Stimulated activated CD8-positive, alpha-beta memory T cell treated with anti-CD3 and anti-CD28 coated beads, Interleukin-4, amount 100 ng/mL, for 1 hour (primary cell): Measurements from ENCODE around the gene KISS1R.

Experiments used
- DNase-seq, 2 donors: peaks; one replicate each; pipeline ENCODE4 v3.0.0-alpha.2; 2020; ENCODE audit warnings: low read depth in 2 of 2, low spot score in 1 of 2

Gene KISS1R

GRCh38 chr19:934865-935479, 17.8 kb downstream of the KISS1R start:
- no peak for DNase-seq

GRCh38 chr19:936175-936546, 19.0 kb downstream of the KISS1R start:
- no peak for DNase-seq

- no peak for DNase-seq
Measured at GRCh38 chr19:937259-937694, 20.1 kb downstream of the KISS1R start.

GRCh38 chr19:938233-938923, 21.2 kb downstream of the KISS1R start:
- DNase-seq: no peak

GRCh38 chr19:939439-939838, 22.3 kb downstream of the KISS1R start:
- DNase-seq: no peak

- DNase-seq: no peak
Measured at GRCh38 chr19:939922-940321, 22.8 kb downstream of the KISS1R start.

- DNase-seq: peak in 1 of 2 donors; percentile 49
Measured at GRCh38 chr19:940591-941291, 23.6 kb downstream of the KISS1R start.

GRCh38 chr19:941292-942132, 24.4 kb downstream of the KISS1R start:
- no peak for DNase-seq

GRCh38 chr19:942133-942645, 25.1 kb downstream of the KISS1R start:
- no peak for DNase-seq

- no peak for DNase-seq
Measured at GRCh38 chr19:943551-944170, 26.5 kb downstream of the KISS1R start.

GRCh38 chr19:944171-944567, 27.0 kb downstream of the KISS1R start:
- DNase-seq: no peak

GRCh38 chr19:944663-945241, 27.6 kb downstream of the KISS1R start:
- DNase-seq: no peak

- DNase-seq: no peak
Measured at GRCh38 chr19:945401-946252, 28.5 kb downstream of the KISS1R start.

- no peak for DNase-seq
Measured at GRCh38 chr19:947090-947706, 30.1 kb downstream of the KISS1R start.

- DNase-seq: no peak
Measured at GRCh38 chr19:947707-948539, 30.8 kb downstream of the KISS1R start.

- DNase-seq: no peak
Measured at GRCh38 chr19:948842-949496, 31.8 kb downstream of the KISS1R start.

GRCh38 chr19:950352-951066, 33.4 kb downstream of the KISS1R start:
- DNase-seq: no peak
